Activated CD4-positive, alpha-beta T cell treated with anti-CD3 and anti-CD28 coated beads, Interleukin-2, Interleukin-6, amounts not matched to agents 100 ng/mL and 50 ng/mL, durations not matched to agents 16 hours and 8 hours (primary cell): ENCODE measurements around the gene TRIM40.

ENCODE experiments used
- DNase-seq: peaks from one replicate; pipeline ENCODE4 v3.0.0-alpha.2; 2020

TRIM40 gene

GRCh38 chr6:30150671-30151395 lies 14.9 kb downstream of the TRIM40 start:
- DNase-seq = no peak

- DNase-seq = no peak
Measured at GRCh38 chr6:30151580-30151979, 15.6 kb downstream of the TRIM40 start.

- DNase-seq = no peak
Measured at GRCh38 chr6:30152016-30152673, 16.2 kb downstream of the TRIM40 start.

- DNase-seq = no peak
Measured at GRCh38 chr6:30152910-30153610, 17.1 kb downstream of the TRIM40 start.

- no peak for DNase-seq
Measured at GRCh38 chr6:30154061-30154460, 18.1 kb downstream of the TRIM40 start.

DNA sequence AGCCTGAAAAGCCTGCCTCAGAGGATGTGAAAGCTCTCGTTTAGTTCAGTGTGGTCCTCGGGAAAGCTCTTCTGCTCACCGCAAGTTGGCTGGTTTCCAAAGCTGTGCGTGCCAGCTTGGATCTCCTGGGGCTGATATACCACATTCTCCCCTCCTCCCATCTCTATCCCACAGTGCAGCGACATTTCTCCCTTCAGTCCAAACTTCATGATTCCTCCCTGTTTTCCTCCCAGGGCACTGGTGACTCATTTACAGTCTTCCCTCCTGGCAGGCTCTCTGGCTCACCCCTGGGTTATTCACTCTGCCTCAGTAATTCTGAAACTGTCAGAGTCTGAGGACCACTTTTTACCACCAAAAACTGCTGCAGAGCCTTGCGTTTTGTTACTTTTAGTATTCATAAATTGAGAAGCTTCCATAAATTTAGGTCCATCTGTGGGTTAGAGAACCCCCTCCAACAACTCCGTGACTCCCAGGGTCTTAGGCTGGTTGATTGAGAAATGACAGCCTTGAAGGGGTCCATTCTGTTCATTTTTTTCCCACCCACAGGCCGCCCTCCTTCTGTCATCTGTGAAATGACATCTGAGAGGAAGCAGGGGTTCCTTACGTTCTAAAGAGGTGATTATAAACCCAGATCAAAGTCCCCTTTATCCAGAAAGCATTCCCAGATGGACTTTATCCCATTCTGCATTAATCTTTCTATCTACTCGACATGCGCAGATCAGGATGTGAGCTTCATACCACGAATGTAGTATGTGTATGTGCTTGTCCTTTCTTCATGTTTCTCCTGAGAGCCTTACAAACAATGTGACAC lies 19.0 kb downstream of the TRIM40 start:
- no peak for DNase-seq

- DNase-seq = no peak
Measured at GRCh38 chr6:30155520-30156261, 19.8 kb downstream of the TRIM40 start.

GRCh38 chr6:30156262-30156599 lies 20.3 kb downstream of the TRIM40 start:
- no peak for DNase-seq

DNA sequence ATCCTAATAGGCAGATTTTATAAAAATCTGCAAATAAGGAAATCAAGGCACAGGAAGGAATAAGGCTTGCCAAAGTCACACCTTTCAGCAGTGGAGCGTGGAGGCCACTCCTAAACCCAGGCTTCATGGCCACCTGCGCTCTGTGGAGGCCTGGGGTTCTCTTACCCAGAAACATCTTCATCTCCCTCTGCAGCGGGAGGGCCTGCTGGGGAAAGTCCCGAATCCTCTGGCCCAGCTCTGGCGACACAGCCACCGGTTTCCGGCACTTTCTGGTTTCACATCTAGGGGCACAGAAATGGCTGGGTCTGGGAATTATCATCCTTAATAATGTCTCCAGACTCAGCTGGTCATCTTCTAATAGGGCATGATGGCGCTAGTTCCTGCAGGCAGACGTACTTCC lies 20.8 kb downstream of the TRIM40 start:
- no peak for DNase-seq

GRCh38 chr6:30157581-30157980 lies 21.6 kb downstream of the TRIM40 start:
- DNase-seq = no peak

DNA sequence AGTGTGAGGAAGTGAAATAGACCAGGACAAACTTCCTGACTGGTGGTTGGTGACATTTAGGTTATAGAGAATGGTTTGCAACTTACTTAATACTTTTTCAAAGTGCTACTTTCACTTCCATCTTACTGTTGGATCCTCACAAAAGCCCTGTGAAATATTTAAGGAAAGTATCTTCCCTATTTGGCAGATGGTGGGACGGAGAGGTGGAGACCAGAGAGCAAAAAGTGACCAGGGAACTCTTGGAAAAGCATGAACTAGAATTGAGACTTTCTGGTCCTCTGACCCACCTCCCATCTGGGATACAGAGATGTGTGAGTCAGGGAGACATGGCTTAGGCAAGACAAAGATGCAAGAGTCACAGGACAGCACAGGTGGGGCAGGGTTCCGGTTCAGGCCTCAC lies 22.1 kb downstream of the TRIM40 start:
- DNase-seq = no peak

GRCh38 chr6:30158475-30159040 lies 22.6 kb downstream of the TRIM40 start:
- DNase-seq = no peak

- no peak for DNase-seq
Measured at GRCh38 chr6:30160008-30160784, 24.3 kb downstream of the TRIM40 start.

- no peak for DNase-seq
Measured at GRCh38 chr6:30160785-30161531, 25.0 kb downstream of the TRIM40 start, which contains the start of gene TRIM10. TRIM10 (minus strand) TSS chr6:30161211; CDS start chr6:30160858, 353 bp downstream.

DNA sequence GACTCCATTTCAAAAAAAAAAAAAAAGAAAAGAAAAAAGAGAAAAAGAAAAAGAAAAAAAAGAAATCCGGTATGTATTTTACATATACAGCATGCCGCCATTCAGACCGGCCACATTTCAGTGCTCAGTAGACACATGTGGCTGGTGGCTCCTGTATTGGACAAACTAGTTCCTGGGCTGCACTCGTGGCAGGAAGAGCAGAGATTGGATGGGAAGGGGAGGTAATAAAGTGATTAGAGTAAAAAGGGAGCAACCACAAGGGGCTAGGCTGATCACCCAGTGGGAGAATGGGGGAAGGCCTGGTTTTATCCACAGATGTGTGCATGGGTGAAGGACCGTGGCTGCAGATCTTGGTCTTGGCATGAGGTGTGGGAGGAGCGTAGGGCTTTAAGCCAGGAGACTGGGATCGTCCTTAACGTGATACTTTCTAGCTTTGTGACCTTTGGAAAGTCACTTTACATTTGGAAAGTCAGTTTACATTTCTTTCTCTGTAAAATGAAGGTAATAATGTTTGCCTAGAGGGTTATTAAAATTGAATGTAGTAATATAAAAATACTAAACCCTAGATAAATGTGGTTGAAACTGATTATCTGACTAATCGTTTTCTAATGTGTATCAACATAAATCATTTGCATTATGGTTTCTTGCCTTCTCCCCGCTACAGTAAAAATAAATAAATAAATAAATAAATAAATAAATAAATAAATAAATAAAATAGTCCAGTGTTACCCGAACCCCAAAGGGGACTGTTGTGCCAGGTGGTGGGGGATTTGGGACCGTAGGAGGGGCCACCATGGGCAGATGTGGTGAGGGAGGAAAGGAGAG lies 26.5 kb downstream of the TRIM40 start:
- no peak for DNase-seq

DNA sequence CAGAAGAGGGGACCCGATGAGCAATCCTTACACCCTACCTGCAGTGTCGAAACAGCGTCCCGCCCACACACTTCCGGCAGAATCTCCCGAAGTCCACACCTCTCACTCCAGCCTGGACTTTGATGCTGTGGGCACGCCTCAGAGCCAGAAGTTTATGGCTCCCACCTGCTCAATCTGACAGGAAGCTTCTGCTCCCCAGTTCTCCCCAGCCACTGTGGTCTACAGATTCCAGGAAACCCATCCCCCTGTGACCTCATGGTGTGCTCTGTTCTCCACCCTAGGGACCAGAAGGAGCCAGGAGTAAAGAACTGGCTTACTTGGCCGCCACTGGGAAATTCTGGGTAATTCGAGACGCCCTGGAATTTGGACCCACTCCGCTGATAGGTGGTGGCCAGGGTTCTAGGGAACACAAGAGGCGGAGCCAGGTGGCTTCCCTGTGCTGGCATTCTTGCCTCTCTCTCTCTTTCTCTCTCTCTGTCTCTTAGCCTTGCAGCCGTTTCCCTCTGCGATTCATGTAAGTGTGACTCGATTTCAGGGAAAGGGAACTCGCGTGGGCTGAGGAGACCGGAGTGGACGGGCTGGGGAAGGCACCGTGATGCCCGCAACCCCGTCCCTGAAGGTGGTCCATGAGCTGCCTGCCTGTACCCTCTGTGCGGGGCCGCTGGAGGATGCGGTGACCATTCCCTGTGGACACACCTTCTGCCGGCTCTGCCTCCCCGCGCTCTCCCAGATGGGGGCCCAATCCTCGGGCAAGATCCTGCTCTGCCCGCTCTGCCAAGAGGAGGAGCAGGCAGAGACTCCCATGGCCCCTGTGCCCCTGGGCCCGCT lies 27.4 kb downstream of the TRIM40 start, which contains the start of gene TRIM15:
TRIM15 (plus strand) TSS at position 457 of the 828 bp plus-strand sequence; CDS start at position 596, 139 bp downstream.
- DNase-seq = peak; percentile 36

- DNase-seq = no peak
Measured at GRCh38 chr6:30163918-30164654, 28.1 kb downstream of the TRIM40 start.

- DNase-seq = no peak
Measured at GRCh38 chr6:30164714-30165113, 28.8 kb downstream of the TRIM40 start.
